PC-3 (cell line): ENCODE measurements around the gene EVA1A. TPM values are rescaled to one million over a fixed set of nuclear protein-coding genes. Genes with fewer than 3 reads are reported as not detected.

ENCODE experiments used
- ATAC-seq: fragments of 200-7000 bp; cut with Tn5 transposase; 2 replicates; pipeline ENCODE4 v1.9.1; 2020; ENCODE audit warnings: mild to moderate bottlenecking, moderate library complexity
- BruUV-seq: library from RNA; stranded (reverse); fragments of 400-500 nt; replicated peaks from 2 replicates; lab custom pipeline; 2021; lab: Mats Ljungman, UMichigan
- CTCF ChIA-PET: fragments of 300-600 bp; sonication (Branson Sonifier 250); formaldehyde crosslinking; loops from one replicate; lab custom pipeline; 2022; ENCODE audit warnings: antibody characterized with exemption; lab: Charles Lee
- POLR2A ChIA-PET: fragments of 300-600 bp; sonication (Branson Sonifier 250); formaldehyde crosslinking; loops from one replicate; lab custom pipeline; 2022; ENCODE audit warnings: antibody characterized with exemption; ENCODE audit not compliant: unreplicated experiment; lab: Charles Lee
- DNase-seq: peaks from one replicate; pipeline ENCODE4 v3.0.0-alpha.2; 2015
- H2AFZ ChIP-seq: fragments of 300-600 bp; sonication (generic); 2 replicates; pipeline ENCODE4 v1.6.0; 2016; ENCODE audit warnings: antibody characterized with exemption, low read length
- H3F3A ChIP-seq: fragments of 300-600 bp; sonication (generic); one replicate; pipeline ENCODE4 v1.6.0; 2017; ENCODE audit warnings: antibody characterized with exemption, low read length, control low read depth, mild to moderate bottlenecking; ENCODE audit not compliant: unreplicated experiment
- H3K27ac ChIP-seq: fragments of 300-600 bp; sonication (generic); 2 replicates; pipeline ENCODE4 v1.5.1; 2016; ENCODE audit warnings: mild to moderate bottlenecking, low read length
- H3K27me3 ChIP-seq: fragments of 300-600 bp; sonication (generic); 2 replicates; pipeline ENCODE4 v1.6.1; 2016; ENCODE audit warnings: low read length, mixed read lengths
- H3K36me3 ChIP-seq: fragments of 300-600 bp; sonication (generic); 2 replicates; pipeline ENCODE4 v1.6.1; 2016; ENCODE audit warnings: low read depth, mixed run types, low read length, mixed read lengths
- H3K4me1 ChIP-seq: fragments of 300-600 bp; sonication (generic); 2 replicates; pipeline ENCODE4 v1.5.1; 2016; ENCODE audit warnings: low read length; ENCODE audit not compliant: insufficient read depth
- H3K4me2 ChIP-seq: fragments of 300-600 bp; sonication (generic); 2 replicates; pipeline ENCODE4 v1.6.0; 2016; ENCODE audit warnings: low read length
- H3K4me3 ChIP-seq: fragments of 300-600 bp; sonication (generic); 2 replicates; pipeline ENCODE4 v1.5.1; 2016; ENCODE audit warnings: mild to moderate bottlenecking, low read length, mixed read lengths
- H3K79me2 ChIP-seq: fragments of 300-600 bp; sonication (generic); 2 replicates; pipeline ENCODE4 v1.6.1; 2017; ENCODE audit warnings: low read length, mixed read lengths
- H3K9ac ChIP-seq: fragments of 300-600 bp; sonication (generic); 2 replicates; pipeline ENCODE4 v1.6.0; 2016; ENCODE audit warnings: mild to moderate bottlenecking, low read length
- H3K9me2 ChIP-seq: fragments of 300-600 bp; sonication (generic); replicated peaks from 2 replicates; pipeline ENCODE4 v1.6.1; 2016; ENCODE audit warnings: mixed run types, low read length, mixed read lengths
- H3K9me3 ChIP-seq: fragments of 300-600 bp; sonication (generic); 2 replicates; pipeline ENCODE4 v1.6.1; 2016; ENCODE audit warnings: low read length, mixed read lengths
- H4K20me1 ChIP-seq: fragments of 300-600 bp; sonication (generic); 2 replicates; pipeline ENCODE4 v1.6.1; 2016; ENCODE audit warnings: low read length, mixed read lengths
- EZH2 ChIP-seq: fragments of 300-600 bp; sonication (generic); IDR thresholded peaks from one replicate; pipeline ENCODE4 v1.6.1; 2017; ENCODE audit warnings: antibody characterized with exemption, mild to moderate bottlenecking, low read length; ENCODE audit not compliant: unreplicated experiment
- EZH2phosphoT487 ChIP-seq: fragments of 300-600 bp; sonication (generic); IDR thresholded peaks from 2 replicates; pipeline ENCODE4 v1.6.1; 2018; ENCODE audit warnings: mild to moderate bottlenecking, antibody characterized with exemption, low read length, borderline replicate concordance
- intact Hi-C: fragments of 100-400 bp; cut with micrococcal nuclease; formaldehyde crosslinking; loops from 2 replicates; pipeline ENCODE4 v1.9.0; 2023
- total RNA-seq: library from RNA; depleted of rRNA; stranded (reverse); fragments of >200 nt; gene quantifications from 2 replicates; pipeline ENCODE4 v1.2.3, GENCODE V29; 2014
- TF ChIP-seq, protein P1 (sequence below): fragments of 300-600 bp; sonication (generic); conservative IDR thresholded peaks from 2 replicates; pipeline ENCODE4 v1.5.1; 2017; ENCODE audit warnings: antibody characterized with exemption, low read depth, mild to moderate bottlenecking, low read length

EVA1A gene
- total RNA-seq, 1 experiment from 2014 or later = 48.9 TPM

DNA sequence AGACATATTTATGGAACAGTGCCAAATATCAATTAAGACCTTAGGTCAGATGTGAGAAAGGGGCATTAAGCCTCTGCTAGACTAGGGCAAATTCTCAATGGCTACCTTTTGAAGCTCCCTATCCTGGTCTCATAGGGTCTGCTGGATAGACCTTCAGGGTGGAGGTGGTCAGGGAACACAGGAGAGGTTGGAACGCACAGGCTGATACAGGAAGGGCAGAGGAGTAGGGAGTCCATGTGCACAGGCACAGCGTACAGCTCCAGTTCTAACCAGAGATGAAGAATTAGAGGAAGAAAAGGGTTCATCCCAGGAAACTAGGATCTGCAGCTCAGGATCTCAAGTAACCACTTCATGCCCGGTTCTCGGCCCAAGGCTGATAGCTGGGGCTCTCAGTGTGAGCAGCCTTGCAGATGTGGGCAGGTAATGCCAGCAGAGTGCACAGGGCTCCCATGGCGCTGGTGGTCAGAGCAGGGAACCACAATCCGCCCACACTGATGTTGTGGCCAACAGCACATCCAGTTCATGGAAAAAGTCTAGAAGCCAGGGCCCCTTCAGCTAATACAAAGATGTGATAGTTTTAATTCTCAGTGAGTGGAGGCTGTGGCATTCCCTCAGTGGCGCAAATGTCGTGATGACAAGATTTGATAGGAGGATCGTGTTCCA, 3.4 kb upstream of the EVA1A start:
- Histone ChIP-seq H3K4me3 (no peak overlapping the region), H3K4me2 (no peak overlapping the region), H3K9me2 (no peaks in the 10 kb centered on the region), H3K36me3 (no peaks in the 10 kb centered on the region), H3K27ac (no peak overlapping the region), H2AFZ (no peak overlapping the region), H4K20me1 (no peaks in the 10 kb centered on the region), H3K4me1 (peaks cover 18% of the 10 kb centered on the region), H3K9me3 (no peaks in the 10 kb centered on the region), H3F3A (no peaks in the 10 kb centered on the region), H3K9ac (no peak overlapping the region), H3K79me2 (peaks cover 14% of the 10 kb centered on the region), H3K27me3 (no peaks in the 10 kb centered on the region)
- DNase-seq (no peak), ATAC-seq (no peak)
- intact Hi-C loops = no loop called here
- ChIA-PET CTCF (no interaction called here), POLR2A (no interaction called here)
- BruUV-seq = no TSS peak
- TF ChIP-seq EZH2phosphoT487 (no peak), EZH2 (no peak)
- TF ChIP-seq, protein P1, sequence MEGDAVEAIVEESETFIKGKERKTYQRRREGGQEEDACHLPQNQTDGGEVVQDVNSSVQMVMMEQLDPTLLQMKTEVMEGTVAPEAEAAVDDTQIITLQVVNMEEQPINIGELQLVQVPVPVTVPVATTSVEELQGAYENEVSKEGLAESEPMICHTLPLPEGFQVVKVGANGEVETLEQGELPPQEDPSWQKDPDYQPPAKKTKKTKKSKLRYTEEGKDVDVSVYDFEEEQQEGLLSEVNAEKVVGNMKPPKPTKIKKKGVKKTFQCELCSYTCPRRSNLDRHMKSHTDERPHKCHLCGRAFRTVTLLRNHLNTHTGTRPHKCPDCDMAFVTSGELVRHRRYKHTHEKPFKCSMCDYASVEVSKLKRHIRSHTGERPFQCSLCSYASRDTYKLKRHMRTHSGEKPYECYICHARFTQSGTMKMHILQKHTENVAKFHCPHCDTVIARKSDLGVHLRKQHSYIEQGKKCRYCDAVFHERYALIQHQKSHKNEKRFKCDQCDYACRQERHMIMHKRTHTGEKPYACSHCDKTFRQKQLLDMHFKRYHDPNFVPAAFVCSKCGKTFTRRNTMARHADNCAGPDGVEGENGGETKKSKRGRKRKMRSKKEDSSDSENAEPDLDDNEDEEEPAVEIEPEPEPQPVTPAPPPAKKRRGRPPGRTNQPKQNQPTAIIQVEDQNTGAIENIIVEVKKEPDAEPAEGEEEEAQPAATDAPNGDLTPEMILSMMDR = no peak

DNA sequence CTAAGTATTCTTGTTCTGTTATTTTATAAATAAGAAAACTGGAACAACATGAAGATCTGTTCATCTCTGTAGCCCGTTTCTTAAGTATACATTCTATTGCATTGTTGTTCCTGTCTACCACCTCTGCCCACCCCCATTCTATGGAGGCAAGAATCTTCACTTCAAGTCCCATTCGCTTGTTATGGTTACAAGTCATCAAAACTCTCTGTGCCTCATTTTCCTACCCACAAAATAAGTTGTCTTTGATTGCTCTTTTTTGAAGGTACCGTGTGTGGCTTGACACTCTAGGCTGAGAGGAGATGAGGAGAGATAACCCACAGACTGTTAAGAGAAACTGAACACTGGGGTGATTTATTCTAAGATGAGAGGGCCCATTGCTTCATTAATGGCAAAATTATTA, 2.9 kb upstream of the EVA1A start:
- Histone ChIP-seq H3K9me2 (no peaks in the 10 kb centered on the region), H2AFZ (no peak overlapping the region), H3K4me2 (no peak overlapping the region), H3K4me1 (peaks cover 24% of the 10 kb centered on the region), H3K27me3 (no peaks in the 10 kb centered on the region), H3F3A (no peaks in the 10 kb centered on the region), H3K9me3 (no peaks in the 10 kb centered on the region), H3K4me3 (no peak overlapping the region), H4K20me1 (no peaks in the 10 kb centered on the region), H3K27ac (no peak overlapping the region), H3K9ac (no peak overlapping the region), H3K79me2 (peaks cover 20% of the 10 kb centered on the region), H3K36me3 (no peaks in the 10 kb centered on the region)
- TF ChIP-seq EZH2 (no peak), EZH2phosphoT487 (no peak)
- TF ChIP-seq, protein P1 = no peak
- intact Hi-C loops = no loop called here
- DNase-seq (no peak), ATAC-seq (no peak)
- no TSS peak for BruUV-seq
- ChIA-PET POLR2A (no interaction called here), CTCF (no interaction called here)

- Histone ChIP-seq H3K4me1 (peaks cover 25% of the 10 kb centered on the region), H3K36me3 (no peaks in the 10 kb centered on the region), H3K79me2 (peaks cover 31% of the 10 kb centered on the region), H3K9me3 (no peaks in the 10 kb centered on the region), H3K27ac (no peak overlapping the region), H3K27me3 (no peaks in the 10 kb centered on the region), H2AFZ (no peak overlapping the region), H4K20me1 (no peaks in the 10 kb centered on the region), H3K9ac (no peak overlapping the region), H3K4me2 (no peak overlapping the region), H3K4me3 (no peak overlapping the region), H3F3A (no peaks in the 10 kb centered on the region), H3K9me2 (no peaks in the 10 kb centered on the region)
- CTCF ChIA-PET = interaction anchor here (0.6 kb wide), 1 partner anchor 33 kb away, joined by 4 read pairs; no protein-coding TSS in a partner anchor
- no TSS peak for BruUV-seq
- ATAC-seq (no peak), DNase-seq (no peak)
- POLR2A ChIA-PET = no interaction called here
- TF ChIP-seq EZH2 (no peak), EZH2phosphoT487 (no peak)
- TF ChIP-seq, protein P1 = no peak
- intact Hi-C loops = no loop called here
Observed at GRCh38 chr2:75562513-75562864, 1.8 kb upstream of the EVA1A start.
